ENCODE measurements around the gene ARRB1. TPM values are rescaled to one million over a fixed set of nuclear protein-coding genes. Genes with fewer than 3 reads are reported as not detected.
A peak's percentile ranks its signal among the peaks of the same experiment; 100 is the strongest.
"Not testable (repeated sequence)": the region's sequence is repeated elsewhere in the genome, so short reads cannot be mapped to it uniquely, and the experiment has no call there.

ARRB1 gene
- total RNA-seq, 1 experiment from 2014 or later, result 9.1 TPM

GRCh38 chr11:75276186-75276585, 75.3 kb downstream of the ARRB1 start:
- no peak for DNase-seq (ENCODE audit: low read depth)

GRCh38 chr11:75275581-75275980, 75.9 kb downstream of the ARRB1 start:
- DNase-seq (ENCODE audit: low read depth), result no peak

GRCh38 chr11:75274716-75275115, 76.7 kb downstream of the ARRB1 start:
- DNase-seq (ENCODE audit: low read depth), result not testable (repeated sequence)

- DNase-seq (ENCODE audit: low read depth), result no peak
Observed at GRCh38 chr11:75273411-75274391, 77.8 kb downstream of the ARRB1 start.

GRCh38 chr11:75272821-75273301, 78.6 kb downstream of the ARRB1 start:
- no peak for DNase-seq (ENCODE audit: low read depth)

- DNase-seq (ENCODE audit: low read depth), result no peak
Observed at GRCh38 chr11:75272391-75272790, 79.1 kb downstream of the ARRB1 start.

GRCh38 chr11:75271730-75272129, 79.7 kb downstream of the ARRB1 start:
- no peak for DNase-seq (ENCODE audit: low read depth)

GRCh38 chr11:75270896-75271418, 80.5 kb downstream of the ARRB1 start:
- peak; percentile 39 for DNase-seq (ENCODE audit: low read depth)

GRCh38 chr11:75269896-75270295, 81.6 kb downstream of the ARRB1 start:
- DNase-seq (ENCODE audit: low read depth), result no peak

GRCh38 chr11:75269367-75269660, 82.1 kb downstream of the ARRB1 start:
- DNase-seq (ENCODE audit: low read depth), result no peak

GRCh38 chr11:75268626-75269366, 82.7 kb downstream of the ARRB1 start:
- DNase-seq (ENCODE audit: low read depth), result no peak

GRCh38 chr11:75267171-75267970, 84.1 kb downstream of the ARRB1 start:
- no peak for DNase-seq (ENCODE audit: low read depth)

GRCh38 chr11:75265851-75266531, 85.5 kb downstream of the ARRB1 start:
- DNase-seq (ENCODE audit: low read depth), result no peak

- no peak for DNase-seq (ENCODE audit: low read depth)
Observed at GRCh38 chr11:75264971-75265370, 86.5 kb downstream of the ARRB1 start.

- DNase-seq (ENCODE audit: low read depth), result no peak
Observed at GRCh38 chr11:75264356-75264755, 87.1 kb downstream of the ARRB1 start.

GRCh38 chr11:75263944-75264349, 87.5 kb downstream of the ARRB1 start:
- DNase-seq (ENCODE audit: low read depth), result peak; percentile 30

- peak; percentile 27 for DNase-seq (ENCODE audit: low read depth)
Observed at GRCh38 chr11:75262961-75263852, 88.3 kb downstream of the ARRB1 start.

GRCh38 chr11:75262436-75262835, 89.0 kb downstream of the ARRB1 start:
- no peak for DNase-seq (ENCODE audit: low read depth)

- no peak for DNase-seq (ENCODE audit: low read depth)
Observed at GRCh38 chr11:75261902-75262361, 89.5 kb downstream of the ARRB1 start.
